GM23338 (cell line): ENCODE measurements around the gene USP50. TPM values are rescaled to one million over a fixed set of nuclear protein-coding genes. Genes with fewer than 3 reads are reported as not detected.

Source experiments
- ATAC-seq: fragments of 200-7000 bp; cut with Tn5 transposase; 3 replicates; pipeline ENCODE4 v1.9.1; 2020
- DNase-seq: peaks from one replicate; pipeline ENCODE4 v3.0.0-alpha.2; 2015; ENCODE audit warnings: low spot score
- H2AFZ ChIP-seq: fragments of 200-600 bp; sonication (generic); 2 replicates; pipeline ENCODE4 v1.8.0; 2016; ENCODE audit warnings: antibody characterized with exemption, mild to moderate bottlenecking, moderate library complexity
- H3F3A ChIP-seq: fragments of 200-600 bp; sonication (generic); replicated peaks from 2 replicates; pipeline ENCODE4 v1.8.0; 2017; ENCODE audit warnings: antibody characterized with exemption, mixed run types, low read depth
- H3K27ac ChIP-seq: fragments of 200-600 bp; sonication (generic); 2 replicates; pipeline ENCODE4 v1.6.1; 2016; ENCODE audit warnings: low read depth
- H3K27me3 ChIP-seq: fragments of 200-600 bp; sonication (generic); 2 replicates; pipeline ENCODE4 v1.8.0; 2016; ENCODE audit warnings: mild to moderate bottlenecking, mixed run types, moderate library complexity; ENCODE audit not compliant: insufficient read depth
- H3K36me3 ChIP-seq: fragments of 200-600 bp; sonication (generic); 2 replicates; pipeline ENCODE4 v1.8.0; 2016; ENCODE audit warnings: mild to moderate bottlenecking; ENCODE audit not compliant: insufficient read depth
- H3K4me1 ChIP-seq: fragments of 200-600 bp; sonication (generic); 2 replicates; pipeline ENCODE4 v1.8.0; 2016; ENCODE audit warnings: mild to moderate bottlenecking, moderate library complexity; ENCODE audit not compliant: insufficient read depth
- H3K4me2 ChIP-seq: fragments of 200-600 bp; sonication (generic); 2 replicates; pipeline ENCODE4 v1.7.1; 2017; ENCODE audit warnings: mixed run types
- H3K4me3 ChIP-seq: fragments of 200-600 bp; sonication (generic); 2 replicates; pipeline ENCODE4 v1.6.1; 2016; ENCODE audit warnings: mixed run types
- H3K79me2 ChIP-seq: fragments of 200-600 bp; sonication (generic); replicated peaks from 2 replicates; pipeline ENCODE4 v1.8.0; 2017; ENCODE audit warnings: mild to moderate bottlenecking; ENCODE audit not compliant: insufficient read depth
- H3K9me2 ChIP-seq: fragments of 200-600 bp; sonication (generic); 2 replicates; pipeline ENCODE4 v1.8.0; 2017; ENCODE audit not compliant: insufficient read depth
- H4K20me1 ChIP-seq: fragments of 200-600 bp; sonication (generic); replicated peaks from 2 replicates; pipeline ENCODE4 v1.8.0; 2017; ENCODE audit warnings: mild to moderate bottlenecking; ENCODE audit not compliant: insufficient read depth
- H3K27ac Mint-ChIP-seq: 2 replicates; pipeline ENCODE4 v1.8.0; 2020; ENCODE audit warnings: inconsistent platforms, mild to moderate bottlenecking, moderate library complexity, mixed read lengths
- H3K27me3 Mint-ChIP-seq: 3 replicates; pipeline ENCODE4 v1.8.0; 2022; ENCODE audit warnings: low read depth, mild to moderate bottlenecking, moderate library complexity, mixed read lengths, inconsistent platforms; ENCODE audit not compliant: insufficient read depth, poor library complexity
- H3K36me3 Mint-ChIP-seq: 3 replicates; pipeline ENCODE4 v1.8.0; 2021; ENCODE audit warnings: low read depth, mild to moderate bottlenecking, inconsistent platforms, moderate library complexity, mixed read lengths
- H3K4me1 Mint-ChIP-seq: 3 replicates; pipeline ENCODE4 v1.8.0; 2020; ENCODE audit warnings: mild to moderate bottlenecking, inconsistent platforms, mixed read lengths
- H3K4me3 Mint-ChIP-seq: 3 replicates; pipeline ENCODE4 v1.8.0; 2021; ENCODE audit warnings: moderate library complexity, mild to moderate bottlenecking, inconsistent platforms, mixed read lengths
- H3K9me3 Mint-ChIP-seq: 3 replicates; pipeline ENCODE4 v1.8.0; 2020; ENCODE audit warnings: moderate library complexity, mild to moderate bottlenecking, inconsistent platforms, mixed read lengths
- CREB1 ChIP-seq: fragments of 250-450 bp; sonication (Bioruptor Pico); IDR thresholded peaks from 2 replicates; pipeline ENCODE4 v1.5.0; 2020; ENCODE audit warnings: low read depth, mild to moderate bottlenecking, moderate library complexity
- EZH2 ChIP-seq: fragments of 200-600 bp; sonication (generic); IDR thresholded peaks from one replicate; pipeline ENCODE4 v1.8.0; 2017; ENCODE audit warnings: antibody characterized with exemption, mild to moderate bottlenecking, low read depth; ENCODE audit not compliant: unreplicated experiment
- EZH2phosphoT487 ChIP-seq: fragments of 200-600 bp; sonication (generic); IDR thresholded peaks from one replicate; pipeline ENCODE4 v1.8.1; 2018; ENCODE audit warnings: antibody characterized with exemption; ENCODE audit not compliant: unreplicated experiment
- JUNB ChIP-seq: IDR thresholded peaks from one replicate; pipeline ENCODE4 v1.6.1; 2016; ENCODE audit warnings: antibody characterized with exemption; ENCODE audit not compliant: unreplicated experiment
- NANOG ChIP-seq: IDR thresholded peaks from 2 replicates; pipeline ENCODE4 v1.6.1; 2016; ENCODE audit warnings: antibody characterized with exemption, borderline replicate concordance
- POLR2AphosphoS5 ChIP-seq: IDR thresholded peaks from 2 replicates; pipeline ENCODE4 v1.6.1; 2016; ENCODE audit warnings: antibody characterized with exemption, low read depth
- REST ChIP-seq: IDR thresholded peaks from one replicate; pipeline ENCODE4 v1.6.1; 2018; ENCODE audit warnings: antibody characterized with exemption; ENCODE audit not compliant: unreplicated experiment
- STAT1 ChIP-seq: IDR thresholded peaks from one replicate; pipeline ENCODE4 v1.6.1; 2016; ENCODE audit warnings: antibody characterized with exemption; ENCODE audit not compliant: unreplicated experiment
- ZNF114 ChIP-seq: fragments of 250-450 bp; sonication (Bioruptor Pico); IDR thresholded peaks from 2 replicates; pipeline ENCODE4 v1.5.0; 2020; ENCODE audit warnings: mild to moderate bottlenecking, moderate library complexity
- ZNF331 ChIP-seq: fragments of 250-450 bp; sonication (Bioruptor Pico); IDR thresholded peaks from 2 replicates; pipeline ENCODE4 v1.5.0; 2020; ENCODE audit warnings: low read depth, mild to moderate bottlenecking, moderate library complexity
- polyA plus RNA-seq: library from polyadenylated mRNA; unstranded; fragments of >200 nt; fragmentation: Nextera tagmentation; extraction: Ambion mirVana; gene quantifications from 2 replicates; pipeline ENCODE4 v1.2.1, GENCODE V29; 2016
- total RNA-seq: library from RNA; depleted of rRNA; stranded (reverse); fragments of >200 nt; shearing (Covaris generic); gene quantifications from 2 replicates; pipeline ENCODE4 v1.2.3, GENCODE V29; 2014
- TF ChIP-seq, protein P1 (sequence below): fragments of 250-450 bp; sonication (Bioruptor Pico); IDR thresholded peaks from 2 replicates; pipeline ENCODE4 v1.5.0; 2020; ENCODE audit warnings: mild to moderate bottlenecking, moderate library complexity
- TF ChIP-seq, protein P2 (sequence below), 2 experiments: fragments of 200-600 bp in 1 of 2; sonication (generic) in 1 of 2; conservative IDR thresholded peaks; 2 replicates each; pipeline versions ENCODE4 v1.5.1 to v1.6.1; 2016 to 2017; ENCODE audit warnings: antibody characterized with exemption in 2 of 2, low read depth in 2 of 2, mild to moderate bottlenecking in 2 of 2, moderate library complexity in 1 of 2
- TF ChIP-seq, protein P3 (sequence below): IDR thresholded peaks from 2 replicates; pipeline ENCODE4 v1.6.1; 2016; ENCODE audit warnings: antibody characterized with exemption

USP50 gene
- total and polyA plus RNA-seq, 2 experiments from 2014 or later, result 6.3 TPM; not detected in 1

GRCh38 chr15:50558012-50558411 lies 11.5 kb upstream of the USP50 start:
- no peak overlapping the region for H2AFZ ChIP-seq
- Mint-ChIP-seq H3K27ac (no peak overlapping the region), H3K9me3 (no peaks in the 10 kb centered on the region), H3K27me3 (peaks cover 5% of the 10 kb centered on the region), H3K4me1 (no peaks in the 10 kb centered on the region), H3K4me3 (no peak overlapping the region), H3K36me3 (peaks cover 6% of the 10 kb centered on the region; the same call in 1 of the 3 replicates)
- no peaks in the 10 kb centered on the region for H3K4me1 ChIP-seq
- DNase-seq (no peak), ATAC-seq (no peak)
- no peaks in the 10 kb centered on the region for H4K20me1 ChIP-seq
- H3F3A ChIP-seq, result no peaks in the 10 kb centered on the region
- H3K4me2 ChIP-seq, result no peak overlapping the region
- H3K79me2 ChIP-seq, result no peaks in the 10 kb centered on the region
- H3K27me3 ChIP-seq, result no peaks in the 10 kb centered on the region
- H3K9me2 ChIP-seq, result no peaks in the 10 kb centered on the region
- no peak overlapping the region for H3K4me3 ChIP-seq
- H3K27ac ChIP-seq, result no peak overlapping the region
- peaks cover 7% of the 10 kb centered on the region for H3K36me3 ChIP-seq
- TF ChIP-seq CREB1 (no peak), ZNF114 (CRISPR knock-in tag) (no peak), EZH2phosphoT487 (no peak), REST (no peak), JUNB (no peak), NANOG (no peak), POLR2AphosphoS5 (no peak), EZH2 (no peak), ZNF331 (no peak), STAT1 (no peak)
- TF ChIP-seq, protein P1, sequence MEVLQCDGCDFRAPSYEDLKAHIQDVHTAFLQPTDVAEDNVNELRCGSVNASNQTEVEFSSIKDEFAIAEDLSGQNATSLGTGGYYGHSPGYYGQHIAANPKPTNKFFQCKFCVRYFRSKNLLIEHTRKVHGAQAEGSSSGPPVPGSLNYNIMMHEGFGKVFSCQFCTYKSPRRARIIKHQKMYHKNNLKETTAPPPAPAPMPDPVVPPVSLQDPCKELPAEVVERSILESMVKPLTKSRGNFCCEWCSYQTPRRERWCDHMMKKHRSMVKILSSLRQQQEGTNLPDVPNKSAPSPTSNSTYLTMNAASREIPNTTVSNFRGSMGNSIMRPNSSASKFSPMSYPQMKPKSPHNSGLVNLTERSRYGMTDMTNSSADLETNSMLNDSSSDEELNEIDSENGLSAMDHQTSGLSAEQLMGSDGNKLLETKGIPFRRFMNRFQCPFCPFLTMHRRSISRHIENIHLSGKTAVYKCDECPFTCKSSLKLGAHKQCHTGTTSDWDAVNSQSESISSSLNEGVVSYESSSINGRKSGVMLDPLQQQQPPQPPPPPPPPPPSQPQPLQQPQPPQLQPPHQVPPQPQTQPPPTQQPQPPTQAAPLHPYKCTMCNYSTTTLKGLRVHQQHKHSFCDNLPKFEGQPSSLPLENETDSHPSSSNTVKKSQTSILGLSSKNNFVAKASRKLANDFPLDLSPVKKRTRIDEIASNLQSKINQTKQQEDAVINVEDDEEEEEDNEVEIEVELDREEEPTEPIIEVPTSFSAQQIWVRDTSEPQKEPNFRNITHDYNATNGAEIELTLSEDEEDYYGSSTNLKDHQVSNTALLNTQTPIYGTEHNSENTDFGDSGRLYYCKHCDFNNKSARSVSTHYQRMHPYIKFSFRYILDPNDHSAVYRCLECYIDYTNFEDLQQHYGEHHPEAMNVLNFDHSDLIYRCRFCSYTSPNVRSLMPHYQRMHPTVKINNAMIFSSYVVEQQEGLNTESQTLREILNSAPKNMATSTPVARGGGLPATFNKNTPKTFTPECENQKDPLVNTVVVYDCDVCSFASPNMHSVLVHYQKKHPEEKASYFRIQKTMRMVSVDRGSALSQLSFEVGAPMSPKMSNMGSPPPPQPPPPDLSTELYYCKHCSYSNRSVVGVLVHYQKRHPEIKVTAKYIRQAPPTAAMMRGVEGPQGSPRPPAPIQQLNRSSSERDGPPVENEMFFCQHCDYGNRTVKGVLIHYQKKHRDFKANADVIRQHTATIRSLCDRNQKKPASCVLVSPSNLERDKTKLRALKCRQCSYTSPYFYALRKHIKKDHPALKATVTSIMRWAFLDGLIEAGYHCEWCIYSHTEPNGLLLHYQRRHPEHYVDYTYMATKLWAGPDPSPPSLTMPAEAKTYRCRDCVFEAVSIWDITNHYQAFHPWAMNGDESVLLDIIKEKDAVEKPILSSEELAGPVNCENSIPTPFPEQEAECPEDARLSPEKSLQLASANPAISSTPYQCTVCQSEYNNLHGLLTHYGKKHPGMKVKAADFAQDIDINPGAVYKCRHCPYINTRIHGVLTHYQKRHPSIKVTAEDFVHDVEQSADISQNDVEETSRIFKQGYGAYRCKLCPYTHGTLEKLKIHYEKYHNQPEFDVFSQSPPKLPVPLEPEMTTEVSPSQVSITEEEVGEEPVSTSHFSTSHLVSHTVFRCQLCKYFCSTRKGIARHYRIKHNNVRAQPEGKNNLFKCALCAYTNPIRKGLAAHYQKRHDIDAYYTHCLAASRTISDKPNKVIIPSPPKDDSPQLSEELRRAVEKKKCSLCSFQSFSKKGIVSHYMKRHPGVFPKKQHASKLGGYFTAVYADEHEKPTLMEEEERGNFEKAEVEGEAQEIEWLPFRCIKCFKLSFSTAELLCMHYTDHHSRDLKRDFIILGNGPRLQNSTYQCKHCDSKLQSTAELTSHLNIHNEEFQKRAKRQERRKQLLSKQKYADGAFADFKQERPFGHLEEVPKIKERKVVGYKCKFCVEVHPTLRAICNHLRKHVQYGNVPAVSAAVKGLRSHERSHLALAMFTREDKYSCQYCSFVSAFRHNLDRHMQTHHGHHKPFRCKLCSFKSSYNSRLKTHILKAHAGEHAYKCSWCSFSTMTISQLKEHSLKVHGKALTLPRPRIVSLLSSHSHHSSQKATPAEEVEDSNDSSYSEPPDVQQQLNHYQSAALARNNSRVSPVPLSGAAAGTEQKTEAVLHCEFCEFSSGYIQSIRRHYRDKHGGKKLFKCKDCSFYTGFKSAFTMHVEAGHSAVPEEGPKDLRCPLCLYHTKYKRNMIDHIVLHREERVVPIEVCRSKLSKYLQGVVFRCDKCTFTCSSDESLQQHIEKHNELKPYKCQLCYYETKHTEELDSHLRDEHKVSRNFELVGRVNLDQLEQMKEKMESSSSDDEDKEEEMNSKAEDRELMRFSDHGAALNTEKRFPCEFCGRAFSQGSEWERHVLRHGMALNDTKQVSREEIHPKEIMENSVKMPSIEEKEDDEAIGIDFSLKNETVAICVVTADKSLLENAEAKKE (CRISPR knock-in tag), result no peak
- TF ChIP-seq, protein P2, sequence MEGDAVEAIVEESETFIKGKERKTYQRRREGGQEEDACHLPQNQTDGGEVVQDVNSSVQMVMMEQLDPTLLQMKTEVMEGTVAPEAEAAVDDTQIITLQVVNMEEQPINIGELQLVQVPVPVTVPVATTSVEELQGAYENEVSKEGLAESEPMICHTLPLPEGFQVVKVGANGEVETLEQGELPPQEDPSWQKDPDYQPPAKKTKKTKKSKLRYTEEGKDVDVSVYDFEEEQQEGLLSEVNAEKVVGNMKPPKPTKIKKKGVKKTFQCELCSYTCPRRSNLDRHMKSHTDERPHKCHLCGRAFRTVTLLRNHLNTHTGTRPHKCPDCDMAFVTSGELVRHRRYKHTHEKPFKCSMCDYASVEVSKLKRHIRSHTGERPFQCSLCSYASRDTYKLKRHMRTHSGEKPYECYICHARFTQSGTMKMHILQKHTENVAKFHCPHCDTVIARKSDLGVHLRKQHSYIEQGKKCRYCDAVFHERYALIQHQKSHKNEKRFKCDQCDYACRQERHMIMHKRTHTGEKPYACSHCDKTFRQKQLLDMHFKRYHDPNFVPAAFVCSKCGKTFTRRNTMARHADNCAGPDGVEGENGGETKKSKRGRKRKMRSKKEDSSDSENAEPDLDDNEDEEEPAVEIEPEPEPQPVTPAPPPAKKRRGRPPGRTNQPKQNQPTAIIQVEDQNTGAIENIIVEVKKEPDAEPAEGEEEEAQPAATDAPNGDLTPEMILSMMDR (conservative IDR thresholded peaks at IDR 0.05; ENCODE audit: low read depth in 2 of 2), result no peak
- TF ChIP-seq, protein P3, sequence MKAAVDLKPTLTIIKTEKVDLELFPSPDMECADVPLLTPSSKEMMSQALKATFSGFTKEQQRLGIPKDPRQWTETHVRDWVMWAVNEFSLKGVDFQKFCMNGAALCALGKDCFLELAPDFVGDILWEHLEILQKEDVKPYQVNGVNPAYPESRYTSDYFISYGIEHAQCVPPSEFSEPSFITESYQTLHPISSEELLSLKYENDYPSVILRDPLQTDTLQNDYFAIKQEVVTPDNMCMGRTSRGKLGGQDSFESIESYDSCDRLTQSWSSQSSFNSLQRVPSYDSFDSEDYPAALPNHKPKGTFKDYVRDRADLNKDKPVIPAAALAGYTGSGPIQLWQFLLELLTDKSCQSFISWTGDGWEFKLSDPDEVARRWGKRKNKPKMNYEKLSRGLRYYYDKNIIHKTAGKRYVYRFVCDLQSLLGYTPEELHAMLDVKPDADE, result no peak
